ENCODE data around the gene RNF175. TPM values are rescaled to one million over a fixed set of nuclear protein-coding genes. Genes with fewer than 3 reads are reported as not detected.
A peak's percentile ranks its signal among the peaks of the same experiment; 100 is the strongest.

Gene RNF175
- total and polyA plus RNA-seq, 4 donors = 0.15 to 1.8 (median 0.16) TPM

GRCh38 chr4:153764601-153765368 is 5.0 kb upstream of the RNF175 start:
- WGBS, 2 donors = 69 to 86% methylated on average over 5 of the region's 5 CpGs

GRCh38 chr4:153763404-153763803 is 3.6 kb upstream of the RNF175 start:
- TF ChIP-seq CTCF (IDR thresholded peaks at IDR 0.05; ENCODE audit: control extremely low read depth, extremely low read depth) = no peak
- Histone ChIP-seq H3K9me3 (ENCODE audit: control insufficient read depth in 4 of 4, insufficient read depth in 3 of 4, low read length in 3 of 4) (peaks cover 0 to 1% (median 0%) of the 10 kb centered on the region in 4 donors), H3K27ac (ENCODE audit: low read depth in 1 of 2, low read length in 1 of 2) (no peak overlapping the region), H3K9ac (ENCODE audit: insufficient read depth in 1 of 2, low read length in 2 of 2) (no peak overlapping the region), H3K4me3 (no peak overlapping the region), H3K4me1 (ENCODE audit: control insufficient read depth in 5 of 5, insufficient read depth in 5 of 5, low read length in 5 of 5) (peaks cover 0 to 24% (median 7%) of the 10 kb centered on the region in 5 donors), H3K36me3 (ENCODE audit: control insufficient read depth in 4 of 4, insufficient read depth in 4 of 4, low read length in 4 of 4) (no peaks in the 10 kb centered on the region), H3K27me3 (ENCODE audit: control insufficient read depth in 3 of 3, insufficient read depth in 3 of 3, low read length in 2 of 3) (no peaks in the 10 kb centered on the region)
- ATAC-seq (ENCODE audit: insufficient read depth, low FRiP score) = no peak
- no peak for DNase-seq
- 91 to 97% methylated on average over 1 of the region's 1 CpG for WGBS, 2 donors

More at GRCh38 chr4:153764601-153765368, 5.0 kb upstream of the RNF175 start:
- ATAC-seq (ENCODE audit: insufficient read depth, low FRiP score) (no peak), DNase-seq (peak; percentile 50 to 89 (median 87))
- Histone ChIP-seq H3K9me3 (ENCODE audit: control insufficient read depth in 4 of 4, insufficient read depth in 3 of 4, low read length in 3 of 4) (peaks cover 0 to 1% (median 0%) of the 10 kb centered on the region in 4 donors), H3K9ac (ENCODE audit: insufficient read depth in 1 of 2, low read length in 2 of 2) (no peak overlapping the region), H3K36me3 (ENCODE audit: control insufficient read depth in 4 of 4, insufficient read depth in 4 of 4, low read length in 4 of 4) (no peaks in the 10 kb centered on the region), H3K4me3 (no peak overlapping the region), H3K4me1 (ENCODE audit: control insufficient read depth in 5 of 5, insufficient read depth in 5 of 5, low read length in 5 of 5) (peaks cover 0 to 24% (median 6%) of the 10 kb centered on the region in 5 donors), H3K27me3 (ENCODE audit: control insufficient read depth in 3 of 3, insufficient read depth in 3 of 3, low read length in 2 of 3) (no peaks in the 10 kb centered on the region), H3K27ac (ENCODE audit: low read depth in 1 of 2, low read length in 1 of 2) (no peak overlapping the region)
- TF ChIP-seq CTCF (IDR thresholded peaks at IDR 0.05; ENCODE audit: control extremely low read depth, extremely low read depth) = no peak

- Histone ChIP-seq H3K27me3 (ENCODE audit: control insufficient read depth in 3 of 3, insufficient read depth in 3 of 3, low read length in 2 of 3) (no peaks in the 10 kb centered on the region), H3K9ac (ENCODE audit: insufficient read depth in 1 of 2, low read length in 2 of 2) (peak overlapping the region in 1 of 2 donors; percentile 36)
Measured at GRCh38 chr4:153758688-153759406, 977 bp downstream of the RNF175 start.

More at GRCh38 chr4:153758688-153759406, 977 bp downstream of the RNF175 start:
- no peak overlapping the region for H3K4me3 ChIP-seq
- peaks cover 0 to 12% (median under 1%) of the 10 kb centered on the region in 5 donors for H3K4me1 ChIP-seq (ENCODE audit: control insufficient read depth in 5 of 5, insufficient read depth in 5 of 5, low read length in 5 of 5)
- H3K9me3 ChIP-seq (ENCODE audit: control insufficient read depth in 4 of 4, insufficient read depth in 3 of 4, low read length in 3 of 4) = peaks cover 0 to 7% (median 3%) of the 10 kb centered on the region in 4 donors
- no peak overlapping the region for H3K27ac ChIP-seq (ENCODE audit: low read depth in 1 of 2, low read length in 1 of 2)
- no peak for TF ChIP-seq CTCF (IDR thresholded peaks at IDR 0.05; ENCODE audit: control extremely low read depth, extremely low read depth)
- ATAC-seq (ENCODE audit: insufficient read depth, low FRiP score) = no peak
- WGBS, 2 donors = 67 to 80% methylated on average over 15 of the region's 15 CpGs
- peak in 1 of 3 donors; percentile 31 for DNase-seq
- H3K36me3 ChIP-seq (ENCODE audit: control insufficient read depth in 4 of 4, insufficient read depth in 4 of 4, low read length in 4 of 4) = no peaks in the 10 kb centered on the region
